Upper lobe of left lung (tissue), 4 donors: ENCODE data around the gene NXPE3.

Source experiments
- POLR2A ChIP-seq, 4 donors: fragments of 450-650 bp; IDR thresholded peaks; one replicate each; pipeline ENCODE4 v1.5.1; 2016 to 2017; ENCODE audit warnings: antibody characterized with exemption in 4 of 4, mild to moderate bottlenecking in 2 of 4
- TF ChIP-seq, protein P1 (sequence below), 6 experiments: fragments of 450-650 bp in 4 of 6; fragments of 200-600 bp in 2 of 6; sonication (generic) in 2 of 6; IDR thresholded peaks; one replicate each; pipeline ENCODE4 v1.5.1; 2016 to 2019; ENCODE audit warnings: antibody characterized with exemption in 6 of 6

DNA sequence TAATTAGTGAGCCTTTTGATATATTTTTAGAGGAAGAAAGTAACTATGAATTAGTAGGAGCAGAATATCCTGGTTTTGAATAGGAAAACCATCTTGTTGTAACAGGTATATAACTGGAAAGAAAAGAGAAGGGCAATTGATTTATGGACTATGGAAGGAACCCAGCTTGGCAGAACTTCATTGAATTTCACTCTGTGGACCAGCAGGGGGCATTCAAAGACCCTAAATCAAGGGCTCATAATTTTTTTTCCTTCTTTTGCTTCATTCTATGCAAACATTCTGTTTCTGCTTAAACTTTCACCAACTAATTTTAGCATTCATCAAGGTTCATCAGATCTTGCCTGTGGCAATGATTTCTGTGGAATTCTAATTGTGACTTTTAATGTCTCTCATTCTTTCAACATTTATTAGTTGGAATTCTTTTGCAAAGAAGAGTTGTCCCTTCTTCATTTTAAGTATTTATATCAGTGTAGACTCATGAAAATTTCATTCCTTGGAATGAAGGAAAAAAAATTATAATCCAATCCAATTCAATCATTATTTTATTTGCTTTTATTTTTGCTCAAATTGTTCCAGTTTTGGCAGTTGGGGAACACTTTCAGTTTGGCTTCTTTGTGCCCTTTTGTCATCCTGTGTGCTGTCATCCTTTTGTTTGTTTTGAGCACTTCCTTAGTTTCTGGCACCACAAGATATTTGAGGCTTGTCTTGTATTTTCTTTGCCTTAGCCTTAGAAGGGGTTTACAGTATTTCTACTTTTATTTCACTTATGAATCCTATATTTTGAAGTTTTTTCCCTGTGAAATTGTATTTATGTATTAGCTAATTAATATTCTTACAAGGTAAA, 30.4 kb downstream of the NXPE3 start:
- TF ChIP-seq, protein P1, sequence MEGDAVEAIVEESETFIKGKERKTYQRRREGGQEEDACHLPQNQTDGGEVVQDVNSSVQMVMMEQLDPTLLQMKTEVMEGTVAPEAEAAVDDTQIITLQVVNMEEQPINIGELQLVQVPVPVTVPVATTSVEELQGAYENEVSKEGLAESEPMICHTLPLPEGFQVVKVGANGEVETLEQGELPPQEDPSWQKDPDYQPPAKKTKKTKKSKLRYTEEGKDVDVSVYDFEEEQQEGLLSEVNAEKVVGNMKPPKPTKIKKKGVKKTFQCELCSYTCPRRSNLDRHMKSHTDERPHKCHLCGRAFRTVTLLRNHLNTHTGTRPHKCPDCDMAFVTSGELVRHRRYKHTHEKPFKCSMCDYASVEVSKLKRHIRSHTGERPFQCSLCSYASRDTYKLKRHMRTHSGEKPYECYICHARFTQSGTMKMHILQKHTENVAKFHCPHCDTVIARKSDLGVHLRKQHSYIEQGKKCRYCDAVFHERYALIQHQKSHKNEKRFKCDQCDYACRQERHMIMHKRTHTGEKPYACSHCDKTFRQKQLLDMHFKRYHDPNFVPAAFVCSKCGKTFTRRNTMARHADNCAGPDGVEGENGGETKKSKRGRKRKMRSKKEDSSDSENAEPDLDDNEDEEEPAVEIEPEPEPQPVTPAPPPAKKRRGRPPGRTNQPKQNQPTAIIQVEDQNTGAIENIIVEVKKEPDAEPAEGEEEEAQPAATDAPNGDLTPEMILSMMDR (IDR thresholded peaks at IDR 0.05): peak; percentile 42 to 81 (median 55)
- no peak for TF ChIP-seq POLR2A (IDR thresholded peaks at IDR 0.05)
